ENCODE results near the gene SETDB1.

DNA sequence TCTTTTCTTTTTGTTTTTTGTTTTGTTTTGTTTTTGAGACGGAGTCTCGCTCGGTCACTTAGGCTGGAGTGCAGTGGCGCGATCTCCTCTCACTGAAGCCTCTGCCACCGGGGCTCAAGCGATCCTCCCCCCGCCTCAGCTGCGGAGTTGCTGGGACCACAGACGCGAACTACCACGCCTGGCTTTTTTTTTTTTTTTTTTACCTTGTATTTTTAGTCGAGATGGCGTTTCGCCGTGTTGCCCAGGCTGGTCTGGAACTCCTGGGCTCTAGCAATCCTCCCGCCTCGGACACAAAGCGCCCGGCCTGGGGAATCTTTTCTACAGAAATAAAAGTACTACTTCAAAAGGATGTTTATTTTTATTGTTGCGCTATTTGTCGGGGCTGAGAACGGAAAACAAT lies 1.1 kb upstream of the SETDB1 start:
- TF ChIP-seq, protein P1, sequence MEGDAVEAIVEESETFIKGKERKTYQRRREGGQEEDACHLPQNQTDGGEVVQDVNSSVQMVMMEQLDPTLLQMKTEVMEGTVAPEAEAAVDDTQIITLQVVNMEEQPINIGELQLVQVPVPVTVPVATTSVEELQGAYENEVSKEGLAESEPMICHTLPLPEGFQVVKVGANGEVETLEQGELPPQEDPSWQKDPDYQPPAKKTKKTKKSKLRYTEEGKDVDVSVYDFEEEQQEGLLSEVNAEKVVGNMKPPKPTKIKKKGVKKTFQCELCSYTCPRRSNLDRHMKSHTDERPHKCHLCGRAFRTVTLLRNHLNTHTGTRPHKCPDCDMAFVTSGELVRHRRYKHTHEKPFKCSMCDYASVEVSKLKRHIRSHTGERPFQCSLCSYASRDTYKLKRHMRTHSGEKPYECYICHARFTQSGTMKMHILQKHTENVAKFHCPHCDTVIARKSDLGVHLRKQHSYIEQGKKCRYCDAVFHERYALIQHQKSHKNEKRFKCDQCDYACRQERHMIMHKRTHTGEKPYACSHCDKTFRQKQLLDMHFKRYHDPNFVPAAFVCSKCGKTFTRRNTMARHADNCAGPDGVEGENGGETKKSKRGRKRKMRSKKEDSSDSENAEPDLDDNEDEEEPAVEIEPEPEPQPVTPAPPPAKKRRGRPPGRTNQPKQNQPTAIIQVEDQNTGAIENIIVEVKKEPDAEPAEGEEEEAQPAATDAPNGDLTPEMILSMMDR (IDR thresholded peaks at IDR 0.05) = no peak
- no peak for TF ChIP-seq POLR2A (IDR thresholded peaks at IDR 0.05)

Measured in sigmoid colon (tissue), 3 donors.